IPS-20b (cell line): ENCODE results near the gene CELA1.
A peak's percentile ranks its signal among the peaks of the same experiment; 100 is the strongest.

ENCODE experiments used
- H3K27ac ChIP-seq: one replicate; pipeline ENCODE4 v1.5.1; 2013; ENCODE audit warnings: low read length
- H3K27me3 ChIP-seq: 2 replicates; pipeline ENCODE4 v1.6.1; 2013; ENCODE audit warnings: mild to moderate bottlenecking, low read length, inconsistent platforms; ENCODE audit not compliant: insufficient read depth
- H3K36me3 ChIP-seq: 2 replicates; pipeline ENCODE4 v1.6.1; 2013; ENCODE audit warnings: low read depth, mild to moderate bottlenecking, inconsistent platforms, low read length, moderate library complexity; ENCODE audit not compliant: insufficient read depth
- H3K4me1 ChIP-seq: 2 replicates; pipeline ENCODE4 v1.6.1; 2013; ENCODE audit warnings: mild to moderate bottlenecking, control low read depth, inconsistent platforms, low read length, moderate library complexity; ENCODE audit not compliant: insufficient read depth
- H3K4me3 ChIP-seq: 2 replicates; pipeline ENCODE4 v1.5.1; 2013; ENCODE audit warnings: mild to moderate bottlenecking, low read length, inconsistent platforms
- H3K9ac ChIP-seq: 2 replicates; pipeline ENCODE4 v1.6.1; 2013; ENCODE audit warnings: low read depth, mild to moderate bottlenecking, inconsistent platforms, low read length, moderate library complexity
- H3K9me3 ChIP-seq: 2 replicates; pipeline ENCODE4 v1.6.1; 2013; ENCODE audit warnings: mild to moderate bottlenecking, low read depth, low read length, inconsistent platforms; ENCODE audit not compliant: insufficient read depth

The CELA1 gene

DNA sequence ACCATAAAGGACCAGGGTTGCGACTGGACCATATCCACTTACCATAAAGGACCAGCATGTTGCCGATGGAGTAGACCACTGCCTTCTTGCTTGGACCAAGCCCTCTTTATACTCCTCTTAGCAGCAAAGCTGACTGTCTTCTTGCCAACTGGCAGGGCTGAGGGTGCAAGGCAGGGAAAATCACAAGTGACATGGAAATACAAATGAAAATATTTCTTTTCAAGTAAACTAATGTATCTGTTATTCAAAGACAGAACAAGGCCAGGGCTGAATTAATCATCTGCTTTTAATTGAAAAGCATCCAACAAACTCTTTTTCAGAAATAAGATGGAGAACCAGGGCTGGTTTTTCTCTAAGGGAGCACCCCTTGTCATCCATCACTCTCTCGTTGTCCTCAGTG is at the start of gene CELA1:
TSS of gene CELA1 (minus strand) at position 99 of the 400 bp plus-strand sequence. CDS start at position 58, 41 bp downstream.
- Histone ChIP-seq H3K4me3 (no peak within 1 kb of the TSS), H3K4me1 (peaks cover 2% of the 10 kb centered on the region; the same call in 1 of the 2 replicates), H3K36me3 (no peaks in the 10 kb centered on the region), H3K27ac (no peak within 1 kb of the TSS), H3K9me3 (no peaks in the 10 kb centered on the region), H3K27me3 (no peaks in the 10 kb centered on the region), H3K9ac (no peak within 1 kb of the TSS)

DNA sequence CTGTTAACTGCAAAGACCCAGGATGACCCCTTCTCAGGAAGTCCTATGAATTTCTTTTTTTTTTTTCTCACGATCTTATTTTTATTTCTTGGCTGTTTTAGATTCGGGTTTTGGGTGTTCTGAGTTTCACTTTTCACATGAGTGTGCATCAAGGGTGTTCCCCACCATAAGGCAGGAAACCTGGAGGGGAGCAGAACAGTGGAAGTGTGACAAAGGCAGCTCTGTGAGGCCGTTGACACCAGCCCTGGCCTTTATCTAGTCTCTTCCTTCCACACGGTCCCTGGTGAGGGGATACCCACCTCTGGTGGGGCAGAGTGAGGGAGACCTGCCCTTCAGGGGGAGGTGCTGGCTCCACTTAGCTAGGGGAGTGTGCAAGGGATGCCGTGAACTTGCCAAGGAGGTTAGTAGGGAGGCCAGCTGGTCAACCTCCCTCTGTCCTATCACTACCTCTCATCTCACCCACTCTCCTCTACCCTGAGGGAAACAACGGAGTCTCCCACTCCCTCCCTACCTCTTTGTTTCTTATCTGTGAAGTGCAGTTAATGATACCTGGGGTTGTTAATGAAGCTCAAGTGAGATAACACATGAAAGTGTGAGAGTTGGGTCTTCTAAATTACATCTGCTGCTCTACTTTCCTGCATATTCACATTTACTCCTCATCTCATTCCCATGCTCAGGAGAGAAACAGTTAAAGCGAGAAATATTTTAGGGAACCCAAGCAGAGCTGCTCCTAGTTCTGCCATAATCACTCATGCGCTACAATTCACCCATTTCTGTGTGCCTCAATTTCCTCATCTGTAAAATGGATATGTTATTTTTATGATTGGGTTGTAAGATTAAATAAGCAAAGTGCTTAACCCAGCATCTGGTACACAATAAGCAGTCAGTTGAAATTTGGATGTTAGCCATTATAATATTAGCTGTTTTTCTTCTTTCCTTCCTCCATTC is 49.1 kb upstream of the CELA1 start:
- Histone ChIP-seq H3K27ac (no peak overlapping the region), H3K9ac (no peak overlapping the region), H3K9me3 (no peaks in the 10 kb centered on the region), H3K27me3 (peaks cover 23% of the 10 kb centered on the region; the same call in 1 of the 2 replicates), H3K4me3 (no peak overlapping the region), H3K36me3 (peaks cover 17% of the 10 kb centered on the region; the same call in 1 of the 2 replicates), H3K4me1 (peaks cover 4% of the 10 kb centered on the region; the same call in 1 of the 2 replicates)

DNA sequence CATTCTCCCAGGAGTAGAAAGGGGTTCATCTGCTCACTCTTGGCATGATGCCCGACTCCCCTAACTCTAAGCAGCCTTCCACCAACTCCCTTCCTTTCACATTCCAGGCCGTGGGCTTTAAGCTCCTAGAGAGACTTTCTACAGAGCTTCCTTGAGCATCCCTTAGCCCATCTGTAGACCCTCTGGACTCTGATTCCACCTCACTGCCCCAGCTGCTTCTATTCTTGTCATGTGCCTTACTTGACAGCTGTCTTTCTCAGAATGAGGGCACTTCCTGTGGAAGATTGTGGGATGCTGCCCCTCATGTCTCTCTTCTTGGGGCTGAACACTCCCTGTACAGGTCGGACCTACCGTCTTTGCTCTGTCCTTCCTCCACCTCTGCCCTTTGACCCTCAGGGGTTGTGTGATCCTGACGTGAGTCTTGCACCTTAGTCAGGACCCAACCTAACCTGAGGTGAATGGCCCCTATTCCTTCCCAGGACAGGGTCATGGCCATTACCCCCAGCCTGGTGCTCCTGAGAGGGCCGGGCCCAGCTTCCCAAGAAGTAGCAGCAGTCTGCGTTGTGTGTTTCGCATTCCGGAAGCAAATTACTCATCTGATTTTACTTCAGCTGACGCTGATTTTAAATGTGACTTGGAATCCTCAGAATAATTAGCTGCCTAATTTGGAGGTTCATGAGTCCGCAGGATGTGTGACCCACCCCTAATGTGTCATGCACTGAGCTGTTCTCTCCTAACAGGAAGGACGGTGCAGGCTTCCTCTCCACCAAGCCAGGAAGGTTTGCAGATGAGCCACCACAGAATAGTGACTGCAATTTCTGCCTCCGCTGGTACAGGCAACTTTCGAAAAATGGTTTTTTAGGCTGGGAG is 47.4 kb upstream of the CELA1 start:
- Histone ChIP-seq H3K4me1 (peaks cover 9% of the 10 kb centered on the region), H3K9me3 (no peaks in the 10 kb centered on the region), H3K4me3 (no peak overlapping the region), H3K27ac (no peak overlapping the region), H3K36me3 (peaks cover 17% of the 10 kb centered on the region; the same call in 1 of the 2 replicates), H3K9ac (no peak overlapping the region), H3K27me3 (peaks cover 23% of the 10 kb centered on the region; the same call in 1 of the 2 replicates)

DNA sequence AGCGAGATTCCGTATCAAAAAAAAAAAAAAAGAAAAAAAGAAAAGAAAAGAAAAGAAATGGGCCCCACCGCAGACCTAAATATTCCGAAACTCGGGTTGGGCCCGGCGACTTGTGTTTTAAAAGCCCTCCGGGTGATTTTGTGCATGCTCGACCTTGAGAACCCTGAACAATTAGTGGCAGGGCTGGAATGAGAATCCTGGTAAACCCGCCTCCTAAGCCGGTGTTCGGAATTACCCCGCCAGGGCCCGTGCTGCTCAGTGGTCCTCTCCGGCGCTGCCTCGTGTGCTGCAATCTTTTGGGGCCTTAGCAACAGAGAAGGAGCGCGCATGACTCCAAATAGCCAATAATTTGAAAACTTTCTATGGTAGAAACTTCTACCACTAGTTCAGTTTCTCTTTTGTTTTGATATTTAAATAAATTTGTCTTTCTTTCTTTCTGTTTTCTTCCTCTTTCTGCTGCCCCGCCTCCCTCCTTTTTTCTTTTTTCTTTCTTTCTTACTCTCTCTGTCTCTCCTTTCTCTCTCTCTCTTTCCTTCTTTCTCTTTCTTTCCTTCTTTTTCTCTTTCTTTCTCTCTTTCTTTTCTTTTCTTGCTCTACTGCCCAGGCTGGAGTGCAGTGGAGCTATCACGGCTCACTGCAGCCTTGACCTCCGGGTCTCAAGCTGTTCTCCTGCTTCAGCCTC is 46.2 kb upstream of the CELA1 start:
- H3K4me1 ChIP-seq = peaks cover 21% of the 10 kb centered on the region

DNA sequence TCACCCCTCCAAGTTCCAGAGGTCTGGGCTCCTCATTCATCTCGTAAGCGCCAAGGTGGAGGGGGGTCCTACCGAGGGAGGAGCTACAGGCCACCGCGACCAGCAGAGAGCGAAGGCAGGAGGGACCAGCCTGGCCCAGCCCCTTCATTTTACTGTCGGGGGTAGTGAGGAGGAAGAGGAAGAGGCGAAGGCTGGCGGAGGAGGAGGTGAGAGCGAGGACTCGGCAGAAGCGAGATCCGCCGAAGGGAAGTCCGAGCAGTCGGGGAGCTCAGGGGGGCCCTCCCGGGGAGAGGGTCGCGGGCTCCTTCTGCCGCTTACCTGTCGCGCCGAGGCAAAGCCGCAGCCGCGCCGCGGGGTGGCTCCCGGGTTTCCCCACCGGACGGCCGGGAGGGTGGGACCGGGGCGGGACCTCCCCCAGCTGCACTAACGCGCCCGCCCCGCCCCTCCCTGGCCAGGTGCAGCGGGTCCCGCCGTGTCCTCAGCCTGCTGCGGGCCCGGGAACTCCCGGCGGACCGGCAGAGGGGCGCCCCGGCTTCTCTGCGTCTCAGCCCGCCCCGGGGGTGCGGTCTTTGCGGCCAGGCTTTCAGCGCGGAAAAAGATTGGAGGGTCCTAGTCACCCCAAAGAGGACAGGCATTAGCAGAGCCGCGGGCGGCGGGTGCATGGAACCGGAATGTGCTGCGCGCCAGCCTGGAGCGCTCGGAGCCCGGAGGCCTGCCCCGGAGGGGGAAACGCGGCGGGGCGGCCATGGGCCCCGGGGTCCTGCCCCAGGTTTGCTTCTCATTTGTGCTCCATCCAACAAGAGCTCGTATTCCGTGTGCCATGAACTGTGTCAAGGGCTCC is 45.0 kb upstream of the CELA1 start, which contains the start of gene GALNT6:
TSS of gene GALNT6 (minus strand) at position 124 of the 841 bp plus-strand sequence. CDS start 11,625 bp downstream, outside the sequence.
- H3K9ac ChIP-seq = peak within 1 kb of the TSS; percentile 90
- no peaks in the 10 kb centered on the region for H3K9me3 ChIP-seq
- H3K4me1 ChIP-seq = peaks cover 24% of the 10 kb centered on the region
- peaks cover 23% of the 10 kb centered on the region; the same call in 1 of the 2 replicates for H3K27me3 ChIP-seq
- H3K4me3 ChIP-seq = peak within 1 kb of the TSS; percentile 89
- H3K27ac ChIP-seq = peak within 1 kb of the TSS; percentile 73
- H3K36me3 ChIP-seq = peaks cover 17% of the 10 kb centered on the region; the same call in 1 of the 2 replicates

More for the DNA sequence above, 46.2 kb upstream of the CELA1 start:
- H3K9me3 ChIP-seq = no peaks in the 10 kb centered on the region
- H3K4me3 ChIP-seq = peak overlapping the region; percentile 89; the same call in 1 of the 2 replicates
- H3K27me3 ChIP-seq = peaks cover 23% of the 10 kb centered on the region; the same call in 1 of the 2 replicates
- H3K36me3 ChIP-seq = peaks cover 17% of the 10 kb centered on the region; the same call in 1 of the 2 replicates
- peak overlapping the region; percentile 90; the same call in 1 of the 2 replicates for H3K9ac ChIP-seq
- H3K27ac ChIP-seq = no peak overlapping the region

DNA sequence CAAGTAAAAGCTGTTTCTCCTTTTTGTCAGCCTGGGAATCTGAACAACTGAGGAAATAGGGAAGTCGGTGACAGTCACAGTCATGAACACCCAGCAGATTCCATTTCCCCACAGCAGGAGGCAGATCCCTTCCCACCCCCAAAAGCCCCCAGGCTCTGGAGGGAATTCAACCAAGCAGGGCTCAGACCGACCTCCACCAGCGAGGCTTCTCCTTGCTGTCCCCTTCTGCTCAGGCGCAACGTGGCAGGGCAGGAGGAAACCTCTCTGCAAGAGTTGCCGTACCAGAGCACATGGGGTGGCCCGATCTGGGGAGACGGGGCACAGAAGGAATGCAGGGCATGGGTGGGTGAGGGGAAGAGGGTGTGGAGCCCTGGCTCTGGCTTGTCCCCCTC is 44.4 kb upstream of the CELA1 start:
- H3K4me3 ChIP-seq = peak overlapping the region; percentile 89
- peak overlapping the region; percentile 73 for H3K27ac ChIP-seq
- no peaks in the 10 kb centered on the region for H3K9me3 ChIP-seq
- H3K4me1 ChIP-seq = peaks cover 25% of the 10 kb centered on the region
- H3K9ac ChIP-seq = peak overlapping the region; percentile 84
- peaks cover 23% of the 10 kb centered on the region; the same call in 1 of the 2 replicates for H3K27me3 ChIP-seq
- peaks cover 17% of the 10 kb centered on the region; the same call in 1 of the 2 replicates for H3K36me3 ChIP-seq

DNA sequence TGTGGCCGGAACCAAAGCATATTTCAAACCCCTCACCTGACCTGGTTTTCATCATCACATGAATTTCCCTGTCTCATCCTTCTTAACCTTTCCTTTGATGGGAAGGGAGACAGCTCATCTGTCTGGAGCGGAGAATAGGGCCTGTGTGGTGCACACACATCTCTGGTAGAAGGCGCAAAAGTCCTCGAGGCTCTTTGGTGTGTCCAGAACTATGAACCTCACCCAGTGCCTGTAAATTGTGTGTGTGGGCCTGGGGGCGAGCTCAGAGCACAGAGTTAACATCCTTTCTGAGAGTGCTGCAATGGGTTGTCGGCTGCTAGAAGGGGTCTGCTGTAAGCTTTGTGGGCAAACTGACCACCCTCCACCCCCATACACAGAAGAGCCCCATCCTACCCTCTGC is 44.0 kb upstream of the CELA1 start:
- Histone ChIP-seq H3K27me3 (peaks cover 23% of the 10 kb centered on the region; the same call in 1 of the 2 replicates), H3K9ac (peak overlapping the region; percentile 84; the same call in 1 of the 2 replicates), H3K4me1 (peaks cover 25% of the 10 kb centered on the region), H3K4me3 (peak overlapping the region; percentile 89), H3K36me3 (peaks cover 17% of the 10 kb centered on the region; the same call in 1 of the 2 replicates), H3K9me3 (no peaks in the 10 kb centered on the region), H3K27ac (peak overlapping the region; percentile 73)

DNA sequence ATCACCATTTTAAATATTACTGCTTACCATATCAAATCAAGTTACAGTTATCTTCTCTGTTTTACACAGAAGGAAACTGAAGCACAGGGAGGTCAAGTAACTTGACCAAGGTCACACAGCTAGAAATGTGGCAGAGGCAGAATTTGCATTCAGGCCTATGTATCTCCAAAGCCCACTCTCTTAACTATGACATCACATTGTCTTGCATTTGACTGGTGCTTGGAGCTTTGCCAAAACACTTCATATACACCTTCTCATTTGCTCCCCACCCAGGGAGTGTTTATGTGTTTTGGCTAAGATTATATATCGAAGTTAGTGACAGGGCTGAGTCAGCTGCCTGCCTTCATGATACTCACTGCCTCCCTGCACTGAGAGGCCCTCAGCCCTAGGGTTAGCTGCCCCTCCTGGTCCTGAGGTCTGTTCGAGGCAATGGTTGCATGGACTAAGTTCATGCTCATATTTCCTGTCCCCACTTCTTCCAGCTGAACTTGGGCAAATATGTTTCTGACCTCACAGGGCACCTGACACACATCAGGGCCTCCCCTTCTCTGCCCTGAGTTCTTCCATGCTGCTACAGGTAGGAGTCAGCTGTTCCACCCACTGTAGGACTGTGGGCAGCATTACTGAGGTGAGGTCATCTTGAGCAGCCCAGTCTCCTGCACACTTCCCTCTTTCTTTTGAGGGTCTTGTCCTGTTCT is 43.0 kb upstream of the CELA1 start:
- Histone ChIP-seq H3K9ac (no peak overlapping the region), H3K36me3 (peaks cover 13% of the 10 kb centered on the region; the same call in 1 of the 2 replicates), H3K27me3 (peaks cover 23% of the 10 kb centered on the region; the same call in 1 of the 2 replicates), H3K4me3 (no peak overlapping the region), H3K9me3 (no peaks in the 10 kb centered on the region), H3K27ac (no peak overlapping the region), H3K4me1 (peaks cover 25% of the 10 kb centered on the region)

DNA sequence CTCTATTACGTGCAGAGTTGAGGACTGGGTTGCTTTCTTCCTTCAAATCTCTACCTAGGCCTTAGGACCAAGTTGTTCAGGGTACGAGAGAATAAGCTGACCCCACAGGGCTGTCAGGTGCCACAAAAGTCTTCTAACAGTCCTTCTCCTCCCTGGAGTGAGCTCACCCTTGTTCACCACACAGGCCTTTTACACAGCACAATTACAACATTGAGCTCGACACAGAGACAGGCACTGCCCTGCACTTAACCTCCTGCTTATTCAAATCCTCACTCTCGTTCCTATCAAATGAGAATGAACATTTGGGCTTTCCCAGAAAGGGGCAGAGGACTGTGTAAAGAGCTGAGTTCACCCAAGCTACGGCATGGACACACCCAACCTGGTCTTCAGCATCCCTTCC is 42.4 kb upstream of the CELA1 start:
- H3K27me3 ChIP-seq = peaks cover 23% of the 10 kb centered on the region; the same call in 1 of the 2 replicates
- peaks cover 7% of the 10 kb centered on the region; the same call in 1 of the 2 replicates for H3K36me3 ChIP-seq
- H3K4me3 ChIP-seq = no peak overlapping the region
- no peak overlapping the region for H3K27ac ChIP-seq
- H3K4me1 ChIP-seq = peaks cover 25% of the 10 kb centered on the region
- H3K9me3 ChIP-seq = no peaks in the 10 kb centered on the region
- H3K9ac ChIP-seq = no peak overlapping the region; the same call in 1 of the 2 replicates
